Measurements from ENCODE around the gene CFAP73. TPM values are rescaled to one million over a fixed set of nuclear protein-coding genes. Genes with fewer than 3 reads are reported as not detected.
"Not testable (repeated sequence)": the region's sequence is repeated elsewhere in the genome, so short reads cannot be mapped to it uniquely, and the experiment has no call there.

Gene CFAP73
- total RNA-seq, 1 experiment from 2014 or later = 0.94 TPM

- Mint-ChIP-seq H3K4me3 (no peak overlapping the region), H3K36me3 (no peaks in the 10 kb centered on the region), H3K27me3 (ENCODE audit: low read depth) (no peaks in the 10 kb centered on the region; the same call in 1 of the 2 replicates), H3K4me1 (peaks cover 6% of the 10 kb centered on the region), H3K9me3 (no peaks in the 10 kb centered on the region), H3K27ac (no peak overlapping the region)
- ATAC-seq (peak; percentile 24; the same call in 1 of the 2 replicates), DNase-seq (ENCODE audit: low spot score) (no peak)
- TF ChIP-seq CDX4 (CRISPR knock-in tag; IDR thresholded peaks at IDR 0.05; ENCODE audit: borderline replicate concordance) (no peak), CREB1 (CRISPR knock-in tag; IDR thresholded peaks at IDR 0.05) (no peak), MAX (CRISPR knock-in tag; IDR thresholded peaks at IDR 0.05) (no peak), MXD4 (CRISPR knock-in tag; IDR thresholded peaks at IDR 0.05; ENCODE audit: borderline replicate concordance) (no peak), PREB (CRISPR knock-in tag; IDR thresholded peaks at IDR 0.05; ENCODE audit: borderline replicate concordance) (no peak), ZNF423 (CRISPR knock-in tag; IDR thresholded peaks at IDR 0.05) (no peak), ZNF232 (CRISPR knock-in tag; IDR thresholded peaks at IDR 0.05) (no peak), STAT6 (CRISPR knock-in tag; conservative IDR thresholded peaks at IDR 0.05; ENCODE audit: low read depth) (no peak), ZNF317 (CRISPR knock-in tag; IDR thresholded peaks at IDR 0.05; ENCODE audit: borderline replicate concordance, low read depth) (no peak), TCF7 (CRISPR knock-in tag; IDR thresholded peaks at IDR 0.05; ENCODE audit: low read depth) (no peak), ZSCAN18 (CRISPR knock-in tag; IDR thresholded peaks at IDR 0.05) (no peak), CTCF (IDR thresholded peaks at IDR 0.05) (no peak), NR3C1 (CRISPR knock-in tag; conservative IDR thresholded peaks at IDR 0.05; ENCODE audit: low read depth) (no peak), EMX1 (CRISPR knock-in tag; IDR thresholded peaks at IDR 0.05) (no peak), ZBTB21 (CRISPR knock-in tag; IDR thresholded peaks at IDR 0.05; ENCODE audit: borderline replicate concordance) (no peak), IRF2 (CRISPR knock-in tag; IDR thresholded peaks at IDR 0.05; ENCODE audit: borderline replicate concordance, low read depth) (no peak), ZNF396 (CRISPR knock-in tag; IDR thresholded peaks at IDR 0.05; ENCODE audit: borderline replicate concordance) (no peak), SP1 (CRISPR knock-in tag; conservative IDR thresholded peaks at IDR 0.05) (no peak), TEAD4 (CRISPR knock-in tag; IDR thresholded peaks at IDR 0.05) (no peak)
- CTCF ChIA-PET = interaction anchor here (1.0 kb wide), 2 partner anchors 13 to 19 kb away, joined by 3 read pairs; partner anchors contain the start of gene RASAL1
- POLR2A ChIA-PET = no interaction called here
Measured at GRCh38 chr12:113116875-113117274, 32.6 kb upstream of the CFAP73 start.

GRCh38 chr12:113117684-113118083, 31.8 kb upstream of the CFAP73 start:
- H3K9me3 Mint-ChIP-seq; ATAC-seq; H3K27me3 Mint-ChIP-seq (ENCODE audit: low read depth); POLR2A ChIA-PET; CTCF ChIA-PET; DNase-seq (ENCODE audit: low spot score); H3K36me3 Mint-ChIP-seq; H3K4me1 Mint-ChIP-seq; H3K4me3 Mint-ChIP-seq; H3K27ac Mint-ChIP-seq: not testable (repeated sequence)
